WERI-Rb-1 (cell line): ENCODE measurements around the gene EPB41L4B.

ENCODE experiments used
- DNase-seq: peaks from one replicate; pipeline ENCODE4 v3.0.0-alpha.2; 2020
- H3K27ac ChIP-seq: fragments of 250-450 bp; sonication (Bioruptor Pico); 2 replicates; pipeline ENCODE4 v1.5.1; 2020; ENCODE audit warnings: mild to moderate bottlenecking, moderate library complexity
- H3K27me3 ChIP-seq: fragments of 250-450 bp; sonication (Bioruptor Pico); 2 replicates; pipeline ENCODE4 v1.5.1; 2021; ENCODE audit warnings: mild to moderate bottlenecking, low read depth, moderate library complexity; ENCODE audit not compliant: insufficient read depth, severe bottlenecking
- H3K36me3 ChIP-seq: fragments of 250-450 bp; sonication (Bioruptor Pico); 2 replicates; pipeline ENCODE4 v1.5.1; 2020; ENCODE audit warnings: mild to moderate bottlenecking, moderate library complexity
- H3K4me3 ChIP-seq: 2 replicates; pipeline ENCODE4 v1.5.1; 2011; ENCODE audit warnings: low read depth, mild to moderate bottlenecking, control low read depth, low read length
- H3K9me3 ChIP-seq: fragments of 250-450 bp; sonication (Bioruptor Pico); 2 replicates; pipeline ENCODE4 v1.5.1; 2021; ENCODE audit warnings: mild to moderate bottlenecking, moderate library complexity; ENCODE audit not compliant: severe bottlenecking
- TF ChIP-seq, protein P1 (sequence below): IDR thresholded peaks from 2 replicates; pipeline ENCODE4 v1.5.1; 2011; ENCODE audit warnings: low read depth, mild to moderate bottlenecking, control low read depth, inconsistent platforms, low read length

Gene EPB41L4B

GRCh38 chr9:109156708-109157107, 164.2 kb downstream of the EPB41L4B start:
- no peak for DNase-seq
- Histone ChIP-seq H3K27ac (no peak overlapping the region), H3K27me3 (no peaks in the 10 kb centered on the region), H3K36me3 (no peaks in the 10 kb centered on the region), H3K4me3 (no peak overlapping the region), H3K9me3 (peaks cover 9% of the 10 kb centered on the region)
- TF ChIP-seq, protein P1, sequence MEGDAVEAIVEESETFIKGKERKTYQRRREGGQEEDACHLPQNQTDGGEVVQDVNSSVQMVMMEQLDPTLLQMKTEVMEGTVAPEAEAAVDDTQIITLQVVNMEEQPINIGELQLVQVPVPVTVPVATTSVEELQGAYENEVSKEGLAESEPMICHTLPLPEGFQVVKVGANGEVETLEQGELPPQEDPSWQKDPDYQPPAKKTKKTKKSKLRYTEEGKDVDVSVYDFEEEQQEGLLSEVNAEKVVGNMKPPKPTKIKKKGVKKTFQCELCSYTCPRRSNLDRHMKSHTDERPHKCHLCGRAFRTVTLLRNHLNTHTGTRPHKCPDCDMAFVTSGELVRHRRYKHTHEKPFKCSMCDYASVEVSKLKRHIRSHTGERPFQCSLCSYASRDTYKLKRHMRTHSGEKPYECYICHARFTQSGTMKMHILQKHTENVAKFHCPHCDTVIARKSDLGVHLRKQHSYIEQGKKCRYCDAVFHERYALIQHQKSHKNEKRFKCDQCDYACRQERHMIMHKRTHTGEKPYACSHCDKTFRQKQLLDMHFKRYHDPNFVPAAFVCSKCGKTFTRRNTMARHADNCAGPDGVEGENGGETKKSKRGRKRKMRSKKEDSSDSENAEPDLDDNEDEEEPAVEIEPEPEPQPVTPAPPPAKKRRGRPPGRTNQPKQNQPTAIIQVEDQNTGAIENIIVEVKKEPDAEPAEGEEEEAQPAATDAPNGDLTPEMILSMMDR: no peak

DNA sequence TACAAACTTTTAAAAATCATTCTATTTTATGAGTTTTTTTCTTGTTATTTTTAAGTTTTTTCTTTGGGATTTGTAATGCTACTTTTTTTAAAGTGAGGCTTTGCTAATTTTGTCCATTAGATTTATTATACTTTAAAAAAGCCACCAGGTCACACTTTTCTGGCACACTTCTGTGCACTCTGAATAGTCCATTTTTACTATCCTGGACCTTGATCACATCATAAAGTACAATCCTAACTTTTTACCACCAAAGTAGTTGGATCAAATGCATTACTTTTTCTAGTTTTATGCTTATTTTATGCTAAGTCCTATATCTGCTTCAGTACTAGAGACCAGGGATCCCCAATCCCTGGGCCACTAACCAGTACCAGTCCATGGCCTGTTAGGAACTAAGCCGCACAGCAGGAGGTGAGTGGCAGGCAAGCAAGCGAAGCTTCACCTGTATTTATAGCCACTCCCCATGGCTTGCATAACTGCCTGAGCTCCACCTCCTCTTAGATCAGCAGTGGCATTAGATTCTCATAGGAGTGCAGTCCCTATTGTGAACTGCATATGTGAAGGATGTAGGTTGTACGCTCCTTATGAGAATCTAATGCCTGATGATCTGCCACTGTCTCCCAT, 169.8 kb downstream of the EPB41L4B start:
- Histone ChIP-seq H3K36me3 (no peaks in the 10 kb centered on the region), H3K27me3 (no peaks in the 10 kb centered on the region), H3K4me3 (no peak overlapping the region), H3K27ac (no peak overlapping the region), H3K9me3 (peaks cover 9% of the 10 kb centered on the region)
- DNase-seq: no peak
- TF ChIP-seq, protein P1: no peak

DNA sequence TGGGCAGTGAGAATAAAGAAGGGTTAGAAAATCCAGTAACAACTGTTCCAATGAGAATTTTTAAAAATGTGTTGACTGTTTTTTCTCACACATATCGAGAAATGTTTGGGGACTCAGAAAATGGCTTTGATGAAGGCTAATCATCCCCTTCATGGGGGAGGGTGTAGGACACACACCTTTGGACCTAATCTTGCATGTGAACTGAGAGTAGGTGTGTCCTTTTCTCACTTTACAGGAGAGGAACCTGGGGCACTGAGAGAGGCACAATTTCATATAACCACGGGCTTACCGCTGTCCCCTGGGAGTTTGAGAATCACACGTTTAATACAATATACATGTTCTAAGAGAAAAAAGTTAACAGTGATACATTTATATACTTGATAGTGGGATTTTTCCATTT, 171.1 kb downstream of the EPB41L4B start:
- no peak overlapping the region for H3K27ac ChIP-seq
- H3K36me3 ChIP-seq: no peaks in the 10 kb centered on the region
- no peak for DNase-seq
- peaks cover 9% of the 10 kb centered on the region for H3K9me3 ChIP-seq
- TF ChIP-seq, protein P1: no peak
- no peaks in the 10 kb centered on the region for H3K27me3 ChIP-seq
- H3K4me3 ChIP-seq: no peak overlapping the region

DNA sequence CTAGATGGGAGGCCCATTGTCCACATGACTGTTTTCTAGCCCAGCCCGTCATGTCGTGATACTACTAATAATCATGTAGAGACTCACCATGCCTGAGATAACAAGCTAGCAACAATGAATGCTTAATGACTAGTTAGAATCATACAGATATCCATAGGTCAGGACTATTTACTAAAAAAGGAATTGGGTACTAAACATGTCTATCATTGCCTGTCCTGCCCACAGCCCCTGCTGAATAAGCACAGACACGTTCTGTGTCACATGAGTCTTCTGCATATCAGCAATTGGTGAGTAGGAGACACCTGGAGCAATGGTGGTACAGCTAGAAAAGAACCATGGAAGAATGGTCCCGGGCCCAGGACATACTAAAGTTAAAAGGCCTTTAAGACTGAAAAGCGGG, 171.8 kb downstream of the EPB41L4B start:
- Histone ChIP-seq H3K4me3 (no peak overlapping the region), H3K27ac (no peak overlapping the region), H3K36me3 (no peaks in the 10 kb centered on the region), H3K27me3 (no peaks in the 10 kb centered on the region), H3K9me3 (peaks cover 9% of the 10 kb centered on the region)
- DNase-seq: no peak
- TF ChIP-seq, protein P1: no peak

DNA sequence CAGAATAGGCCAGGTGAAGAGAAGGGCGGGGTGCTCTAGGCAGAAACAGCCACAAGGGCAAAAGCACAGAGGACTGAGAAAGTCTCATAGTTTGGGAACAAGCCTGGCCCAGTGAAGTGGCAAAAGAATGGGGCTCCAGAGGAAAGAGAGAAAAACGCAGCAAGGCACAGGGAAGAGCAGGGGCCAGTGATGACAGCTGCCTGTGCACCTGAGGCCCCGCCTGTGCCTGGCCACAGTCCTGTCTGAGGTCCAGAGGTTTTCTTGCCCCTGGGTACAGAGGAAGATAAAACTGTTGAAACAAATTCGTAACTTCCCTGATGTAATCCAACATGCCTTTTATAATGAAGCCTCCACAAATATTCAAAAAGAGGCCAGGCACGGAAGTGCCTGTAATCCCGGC, 175.8 kb downstream of the EPB41L4B start:
- Histone ChIP-seq H3K27me3 (no peaks in the 10 kb centered on the region), H3K9me3 (no peaks in the 10 kb centered on the region), H3K4me3 (no peak overlapping the region), H3K36me3 (no peaks in the 10 kb centered on the region; the same call in 1 of the 2 replicates), H3K27ac (no peak overlapping the region)
- DNase-seq: no peak
- TF ChIP-seq, protein P1: no peak
